ENCODE measurements around the gene WDR1.

DNA sequence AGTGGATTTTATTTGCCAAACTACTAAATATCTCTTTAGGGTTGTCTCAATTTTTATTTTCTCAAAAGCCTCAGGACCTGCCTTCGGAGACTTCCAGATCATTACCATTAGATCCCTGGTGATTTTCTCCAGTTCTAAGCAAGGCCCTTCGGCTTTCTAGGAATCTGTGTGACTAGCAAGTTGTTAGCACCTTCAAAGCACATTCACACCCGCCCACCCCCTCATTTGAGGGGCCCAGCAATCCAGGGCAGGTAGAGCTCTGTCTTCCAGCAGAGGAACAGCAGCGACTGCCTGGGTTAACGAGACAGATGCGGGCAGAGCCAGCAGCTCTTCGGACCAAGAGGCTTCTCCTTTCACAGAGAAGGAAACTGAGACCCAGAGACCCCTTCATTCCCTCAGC is 2.0 kb downstream of the WDR1 start:
- TF ChIP-seq CTCF (IDR thresholded peaks at IDR 0.05), result no peak
- TF ChIP-seq POLR2A (IDR thresholded peaks at IDR 0.05), result no peak
